Adrenal gland (tissue), 12 donors: ENCODE results near the gene SFRP4. TPM values are rescaled to one million over a fixed set of nuclear protein-coding genes. Genes with fewer than 3 reads are reported as not detected.
A peak's percentile ranks its signal among the peaks of the same experiment; 100 is the strongest.

Experiments used
- DNase-seq, 7 donors: peaks; one replicate each; pipeline ENCODE4 v3.0.0-alpha.2; 2019 to 2020
- H3K27ac ChIP-seq, 5 donors: fragments of 200-600 bp; sonication (generic) in 4 of 5; 1 replicate in 3 of 5; 2 replicates in 2 of 5; pipeline versions ENCODE4 v1.5.1 to v1.8.0; 2016 to 2020; ENCODE audit warnings: mild to moderate bottlenecking in 1 of 5
- H3K27me3 ChIP-seq: fragments of 200-600 bp; 2 replicates; pipeline ENCODE4 v1.8.0; 2021
- H3K36me3 ChIP-seq, 2 donors: fragments of 200-600 bp; replicated peaks in 1 of 2; 1 replicate in 1 of 2; 2 replicates in 1 of 2; pipeline versions ENCODE4 v1.5.1 to v1.8.0; 2018 to 2022
- H3K4me1 ChIP-seq, 2 donors: fragments of 200-600 bp; replicated peaks in 1 of 2; 1 replicate in 1 of 2; 2 replicates in 1 of 2; pipeline versions ENCODE4 v1.5.1 to v1.8.0; 2018 to 2021
- H3K4me3 ChIP-seq, 4 donors: fragments of 200-600 bp; sonication (generic) in 3 of 4; one replicate each; pipeline ENCODE4 v1.5.1; 2016 to 2018
- H3K9me3 ChIP-seq, 3 donors: fragments of 200-600 bp; sonication (generic) in 1 of 3; replicated peaks in 1 of 3; 1 replicate in 2 of 3; 2 replicates in 1 of 3; pipeline versions ENCODE4 v1.5.1 to v1.8.0; 2016 to 2021
- POLR2A ChIP-seq, 2 donors: fragments of 450-650 bp; IDR thresholded peaks; one replicate each; pipeline ENCODE4 v1.6.1; 2017; ENCODE audit warnings: antibody characterized with exemption in 2 of 2, mild to moderate bottlenecking in 2 of 2, moderate library complexity in 1 of 2
- WGBS, 4 donors: extraction: QIAGEN DNeasy Blood & Tissue Kit in 2 of 4; methylation state at CpG; one replicate each; pipeline versions ENCODE4 v1.1.5 to v1.1.7; 2013 to 2017; 5-methylcytosine and 5-hydroxymethylcytosine counted together
- intact Hi-C, 2 donors: fragments of 100-400 bp; cut with DNase I; formaldehyde crosslinking; loops; one replicate each; pipeline versions ENCODE4 v1.14.1 to v1.15.0; 2022 to 2023
- polyA plus RNA-seq, 3 donors: library from polyadenylated mRNA; stranded (reverse); fragments of 200-250 nt in 2 of 3; fragments of 350-450 nt in 1 of 3; fragmentation: Illumina TruSeq in 1 of 3; extraction: RNeasy Lipid Tissue Mini Kit (QIAGEN cat#74804) in 1 of 3; gene quantifications; one replicate each; pipeline ENCODE4 v1.2.3, GENCODE V29; 2013 to 2014
- total RNA-seq, 9 donors: library from RNA; depleted of rRNA in 4 of 9; stranded (reverse); fragments of >200 nt in 4 of 9; fragments of 120-200 nt in 1 of 9; fragmentation: NEBNext Ultra II Directional in 1 of 9; extraction: Animal tissue kit (Norgen Biotek cat#: 25700) in 1 of 9; gene quantifications; one replicate each; pipeline versions ENCODE4 v1.1.0 to v1.2.4, GENCODE V29; 2013 to 2023
- TF ChIP-seq, protein P1 (sequence below), 6 experiments: fragments of 450-650 bp in 4 of 6; fragments of 200-600 bp in 2 of 6; sonication (generic) in 1 of 6; IDR thresholded peaks; 1 replicate in 5 of 6; 2 replicates in 1 of 6; pipeline versions ENCODE4 v1.5.1 to v1.8.0; 2016 to 2021; ENCODE audit warnings: antibody characterized with exemption in 6 of 6, mild to moderate bottlenecking in 2 of 6, moderate library complexity in 1 of 6
- donor health status: healthy with polysubstance abuse.
- donor health status: Bipolar disorder and iron deficiency.
- donor health status: DM: yes; HTN: yes; CAD: no.
- donor health status: DM: no; HTN: no; CAD: no.
- donor health status: DM: no; HTN: no; CAD: no.
- donor health status: DM: yes; HTN: yes; CAD: no.

The SFRP4 gene
- total and polyA plus RNA-seq, 12 donors = 1.1 to 21.0 (median 10.0) TPM

DNA sequence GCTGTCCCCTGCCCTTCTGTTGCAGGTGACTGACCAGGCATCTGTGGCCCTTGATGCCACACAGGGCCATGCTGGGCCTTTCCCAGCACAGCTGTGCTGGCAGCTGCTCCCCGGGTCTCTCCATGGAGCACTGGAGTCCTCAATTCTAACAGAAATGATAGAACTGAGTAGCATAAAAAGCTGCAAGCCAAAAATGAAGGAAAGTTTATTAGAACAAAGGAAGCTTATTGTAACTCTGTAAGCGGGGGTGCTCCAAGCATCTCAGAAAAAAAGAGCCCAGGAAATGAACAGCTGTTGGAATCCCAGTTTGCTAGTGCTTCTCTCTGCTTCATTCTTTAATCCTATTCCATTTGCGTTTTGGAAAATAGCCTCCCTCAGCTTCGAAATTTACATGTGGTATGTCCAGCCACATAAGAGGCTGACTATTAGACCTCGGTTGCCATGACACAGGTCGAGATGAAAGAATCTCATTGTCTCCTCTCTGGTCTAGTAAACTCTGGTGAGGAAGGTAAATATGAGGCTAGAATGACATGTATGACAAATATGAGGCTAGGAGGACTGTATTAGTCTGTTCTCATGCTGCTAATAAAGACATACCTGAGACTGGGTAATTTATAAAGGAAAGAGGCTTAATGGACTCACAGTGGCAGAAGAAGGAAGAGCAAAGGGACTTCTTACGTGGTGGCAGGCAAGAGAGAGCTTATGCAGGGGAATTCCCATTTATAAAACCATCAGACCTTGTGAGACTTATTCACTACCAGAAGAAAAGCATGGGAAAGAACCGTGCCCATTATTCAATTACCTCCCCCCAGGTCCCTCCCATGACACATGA, 27.5 kb upstream of the SFRP4 start:
- Histone ChIP-seq H3K9me3 (no peaks in the 10 kb centered on the region), H3K27me3 (no peaks in the 10 kb centered on the region), H3K4me3 (no peak overlapping the region), H3K36me3 (no peaks in the 10 kb centered on the region), H3K4me1 (peaks cover 4 to 23% of the 10 kb centered on the region in 2 donors), H3K27ac (peak overlapping the region; percentile 60 to 81 (median 73))
- intact Hi-C loops = no loop called here
- WGBS, 4 donors = 70 to 84% (median 78%) methylated on average over 8 of the region's 8 CpGs
- no peak for DNase-seq
- TF ChIP-seq POLR2A (IDR thresholded peaks at IDR 0.05) = no peak
- TF ChIP-seq, protein P1, sequence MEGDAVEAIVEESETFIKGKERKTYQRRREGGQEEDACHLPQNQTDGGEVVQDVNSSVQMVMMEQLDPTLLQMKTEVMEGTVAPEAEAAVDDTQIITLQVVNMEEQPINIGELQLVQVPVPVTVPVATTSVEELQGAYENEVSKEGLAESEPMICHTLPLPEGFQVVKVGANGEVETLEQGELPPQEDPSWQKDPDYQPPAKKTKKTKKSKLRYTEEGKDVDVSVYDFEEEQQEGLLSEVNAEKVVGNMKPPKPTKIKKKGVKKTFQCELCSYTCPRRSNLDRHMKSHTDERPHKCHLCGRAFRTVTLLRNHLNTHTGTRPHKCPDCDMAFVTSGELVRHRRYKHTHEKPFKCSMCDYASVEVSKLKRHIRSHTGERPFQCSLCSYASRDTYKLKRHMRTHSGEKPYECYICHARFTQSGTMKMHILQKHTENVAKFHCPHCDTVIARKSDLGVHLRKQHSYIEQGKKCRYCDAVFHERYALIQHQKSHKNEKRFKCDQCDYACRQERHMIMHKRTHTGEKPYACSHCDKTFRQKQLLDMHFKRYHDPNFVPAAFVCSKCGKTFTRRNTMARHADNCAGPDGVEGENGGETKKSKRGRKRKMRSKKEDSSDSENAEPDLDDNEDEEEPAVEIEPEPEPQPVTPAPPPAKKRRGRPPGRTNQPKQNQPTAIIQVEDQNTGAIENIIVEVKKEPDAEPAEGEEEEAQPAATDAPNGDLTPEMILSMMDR (IDR thresholded peaks at IDR 0.05) = no peak

DNA sequence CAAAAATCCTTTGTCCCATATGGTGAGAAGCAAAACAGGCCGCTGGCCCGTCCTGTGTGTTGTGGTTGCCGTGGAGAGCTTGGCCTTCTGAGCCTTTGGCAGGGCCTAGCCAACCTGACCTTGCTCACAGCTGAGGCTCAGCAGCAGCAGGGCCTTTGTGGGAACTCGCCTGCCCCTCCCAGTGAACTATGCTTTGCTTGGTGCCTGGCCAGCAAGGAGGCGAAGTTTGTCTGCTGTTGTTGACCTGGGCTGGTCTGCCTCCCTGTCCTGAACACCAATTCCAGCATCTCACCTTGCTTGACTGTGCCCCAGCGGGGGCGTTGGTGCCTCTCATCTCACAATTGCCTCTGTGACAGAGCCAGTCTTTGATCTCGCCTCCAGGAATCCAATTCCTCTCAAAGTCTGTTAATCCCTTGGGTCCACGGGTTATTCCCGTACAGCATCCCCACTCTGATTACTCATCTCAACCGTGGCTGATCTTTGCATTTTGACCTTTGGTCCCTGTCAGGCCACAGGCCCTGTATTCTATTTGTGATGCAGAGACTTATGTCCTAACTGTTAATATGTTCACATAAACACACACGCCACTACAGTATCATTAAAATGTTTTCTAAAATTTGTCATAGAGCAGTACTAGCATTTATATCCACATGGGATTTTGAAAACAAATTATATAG, 26.5 kb upstream of the SFRP4 start:
- H3K4me1 ChIP-seq = peaks cover 4 to 23% of the 10 kb centered on the region in 2 donors
- intact Hi-C loops = no loop called here
- DNase-seq = peak; percentile 81 to 95 (median 94)

DNA sequence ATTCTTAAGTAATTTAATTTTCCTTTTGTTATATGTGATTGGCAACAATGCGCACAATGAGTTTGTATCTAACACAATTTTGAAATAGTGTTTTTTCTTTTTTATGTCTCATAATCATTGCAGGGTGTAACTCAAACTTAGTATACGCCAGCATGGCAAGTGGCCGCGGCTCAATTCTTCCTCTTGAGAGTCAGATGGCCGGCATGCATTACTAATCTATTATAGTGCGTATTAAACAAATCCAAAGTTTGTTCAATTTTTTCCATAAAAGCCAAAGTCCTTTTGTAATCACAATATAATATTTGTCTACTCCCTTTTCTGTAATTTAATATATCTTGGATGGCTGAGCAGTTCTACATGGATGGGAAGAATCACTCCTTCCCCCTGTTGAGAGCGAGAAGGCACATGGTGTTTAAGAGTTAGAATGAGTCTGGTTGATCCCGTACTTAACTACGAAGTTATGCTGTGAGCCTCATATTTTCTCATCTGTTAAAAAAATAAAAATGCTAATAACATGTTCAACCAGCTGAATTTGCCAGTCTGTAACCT, 16.5 kb upstream of the SFRP4 start:
- TF ChIP-seq POLR2A (IDR thresholded peaks at IDR 0.05) = no peak
- TF ChIP-seq, protein P1 (IDR thresholded peaks at IDR 0.05) = no peak
- no peak for DNase-seq
- WGBS, 4 donors = 86 to 98% (median 96%) methylated on average over 9 of the region's 9 CpGs
- Histone ChIP-seq H3K27ac (no peak overlapping the region), H3K9me3 (no peaks in the 10 kb centered on the region), H3K4me1 (peaks cover 0 to 6% of the 10 kb centered on the region in 2 donors), H3K36me3 (no peaks in the 10 kb centered on the region), H3K4me3 (no peak overlapping the region), H3K27me3 (no peaks in the 10 kb centered on the region)
- intact Hi-C loops = no loop called here

More for the DNA sequence above, 26.5 kb upstream of the SFRP4 start:
- Histone ChIP-seq H3K9me3 (no peaks in the 10 kb centered on the region), H3K36me3 (no peaks in the 10 kb centered on the region), H3K27me3 (no peaks in the 10 kb centered on the region), H3K4me3 (no peak overlapping the region), H3K27ac (peak overlapping the region; percentile 60 to 91 (median 73))
- WGBS, 4 donors = 34 to 43% (median 37%) methylated on average over 10 to 12 of the region's 12 CpGs
- TF ChIP-seq, protein P1 (IDR thresholded peaks at IDR 0.05) = no peak
- TF ChIP-seq POLR2A (IDR thresholded peaks at IDR 0.05) = no peak

DNA sequence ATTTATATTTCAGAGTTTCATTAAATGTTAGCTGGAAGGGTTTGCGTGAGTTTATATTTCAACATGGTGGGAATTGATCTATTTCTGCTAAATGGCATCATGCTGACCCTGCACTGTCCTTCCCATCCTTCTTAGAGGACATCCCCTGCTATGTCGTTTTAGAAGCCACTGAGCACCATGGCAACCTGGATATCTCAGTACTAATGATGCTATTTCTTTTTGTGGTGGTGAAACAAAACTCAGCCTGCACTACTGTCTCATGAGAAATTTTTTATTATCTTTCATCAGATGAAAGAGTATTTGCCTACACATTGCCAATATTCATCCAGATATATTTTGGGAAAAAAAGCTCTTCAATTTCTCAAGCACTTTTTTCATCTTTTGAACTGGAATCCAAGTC, 15.9 kb upstream of the SFRP4 start:
- TF ChIP-seq POLR2A (IDR thresholded peaks at IDR 0.05) = no peak
- TF ChIP-seq, protein P1 (IDR thresholded peaks at IDR 0.05) = no peak
- H3K4me1 ChIP-seq = peaks cover 5 to 12% of the 10 kb centered on the region in 2 donors
- no peaks in the 10 kb centered on the region for H3K9me3 ChIP-seq
- H3K27me3 ChIP-seq = no peaks in the 10 kb centered on the region
- no peak for DNase-seq
- H3K4me3 ChIP-seq = no peak overlapping the region
- no peaks in the 10 kb centered on the region for H3K36me3 ChIP-seq
- intact Hi-C loops = no loop called here
- 73 to 82% (median 78%) methylated on average over 2 of the region's 2 CpGs for WGBS, 4 donors
- no peak overlapping the region for H3K27ac ChIP-seq
